Measurements from ENCODE around the gene PIK3CB. TPM values are rescaled to one million over a fixed set of nuclear protein-coding genes. Genes with fewer than 3 reads are reported as not detected.

The PIK3CB gene
- total RNA-seq, 1 donor from 2014 or later: 14.2 TPM

DNA sequence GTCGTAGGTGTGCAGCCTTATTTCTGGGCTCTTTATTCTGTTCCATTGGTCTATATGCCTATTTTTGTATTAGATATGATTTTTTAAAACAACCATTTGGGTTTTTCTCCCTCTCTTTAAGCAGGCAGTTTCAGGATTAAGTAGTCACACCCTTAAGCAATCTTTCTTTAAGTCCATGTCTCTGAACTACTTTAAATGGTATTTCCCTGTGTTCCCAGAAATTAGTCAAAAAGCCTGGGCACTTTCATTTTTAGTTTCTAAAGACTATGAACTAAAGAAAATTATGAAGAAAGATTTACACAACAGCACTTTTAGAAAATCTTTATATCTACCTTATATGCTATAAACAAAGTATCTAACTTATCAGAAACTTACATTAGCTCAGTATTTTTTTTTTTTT is 115.9 kb downstream of the PIK3CB start:
- no peak overlapping the region for H3K27ac Mint-ChIP-seq (ENCODE audit: unreplicated experiment)
- TF ChIP-seq, protein P1, sequence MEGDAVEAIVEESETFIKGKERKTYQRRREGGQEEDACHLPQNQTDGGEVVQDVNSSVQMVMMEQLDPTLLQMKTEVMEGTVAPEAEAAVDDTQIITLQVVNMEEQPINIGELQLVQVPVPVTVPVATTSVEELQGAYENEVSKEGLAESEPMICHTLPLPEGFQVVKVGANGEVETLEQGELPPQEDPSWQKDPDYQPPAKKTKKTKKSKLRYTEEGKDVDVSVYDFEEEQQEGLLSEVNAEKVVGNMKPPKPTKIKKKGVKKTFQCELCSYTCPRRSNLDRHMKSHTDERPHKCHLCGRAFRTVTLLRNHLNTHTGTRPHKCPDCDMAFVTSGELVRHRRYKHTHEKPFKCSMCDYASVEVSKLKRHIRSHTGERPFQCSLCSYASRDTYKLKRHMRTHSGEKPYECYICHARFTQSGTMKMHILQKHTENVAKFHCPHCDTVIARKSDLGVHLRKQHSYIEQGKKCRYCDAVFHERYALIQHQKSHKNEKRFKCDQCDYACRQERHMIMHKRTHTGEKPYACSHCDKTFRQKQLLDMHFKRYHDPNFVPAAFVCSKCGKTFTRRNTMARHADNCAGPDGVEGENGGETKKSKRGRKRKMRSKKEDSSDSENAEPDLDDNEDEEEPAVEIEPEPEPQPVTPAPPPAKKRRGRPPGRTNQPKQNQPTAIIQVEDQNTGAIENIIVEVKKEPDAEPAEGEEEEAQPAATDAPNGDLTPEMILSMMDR (IDR thresholded peaks at IDR 0.05; ENCODE audit: partially characterized antibody, unreplicated experiment): no peak
- H3K4me1 Mint-ChIP-seq (ENCODE audit: low read depth, unreplicated experiment): no peaks in the 10 kb centered on the region
- H3K9me3 Mint-ChIP-seq (ENCODE audit: unreplicated experiment): no peaks in the 10 kb centered on the region
- no peak overlapping the region for H3K4me3 Mint-ChIP-seq (ENCODE audit: unreplicated experiment)
- DNase-seq: no peak
- no peaks in the 10 kb centered on the region for H3K27me3 Mint-ChIP-seq (ENCODE audit: unreplicated experiment)
- no peaks in the 10 kb centered on the region for H3K36me3 Mint-ChIP-seq (ENCODE audit: unreplicated experiment)

DNA sequence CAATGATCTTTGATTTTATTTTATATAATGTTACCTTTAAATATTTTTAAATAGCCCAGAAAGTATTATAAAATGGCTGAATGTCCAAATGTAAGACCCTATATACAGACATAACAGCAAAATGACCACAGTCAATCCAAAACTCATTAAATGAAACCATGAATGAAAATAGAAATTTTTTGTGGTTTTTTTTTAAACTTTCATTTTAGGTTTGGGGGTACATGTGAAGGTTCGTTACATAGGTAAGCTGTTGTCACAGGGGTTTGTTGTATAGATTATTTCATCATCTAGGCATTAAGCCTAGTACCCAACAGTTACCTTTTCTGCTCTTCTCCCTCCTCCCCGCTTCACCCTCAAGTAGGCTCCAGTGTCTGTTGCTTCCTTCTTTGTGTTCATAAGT is 117.4 kb downstream of the PIK3CB start:
- Mint-ChIP-seq H3K36me3 (ENCODE audit: unreplicated experiment) (no peaks in the 10 kb centered on the region), H3K4me1 (ENCODE audit: low read depth, unreplicated experiment) (no peaks in the 10 kb centered on the region), H3K27ac (ENCODE audit: unreplicated experiment) (no peak overlapping the region), H3K9me3 (ENCODE audit: unreplicated experiment) (no peaks in the 10 kb centered on the region), H3K27me3 (ENCODE audit: unreplicated experiment) (no peaks in the 10 kb centered on the region), H3K4me3 (ENCODE audit: unreplicated experiment) (no peak overlapping the region)
- TF ChIP-seq, protein P1 (IDR thresholded peaks at IDR 0.05; ENCODE audit: partially characterized antibody, unreplicated experiment): no peak
- no peak for DNase-seq

DNA sequence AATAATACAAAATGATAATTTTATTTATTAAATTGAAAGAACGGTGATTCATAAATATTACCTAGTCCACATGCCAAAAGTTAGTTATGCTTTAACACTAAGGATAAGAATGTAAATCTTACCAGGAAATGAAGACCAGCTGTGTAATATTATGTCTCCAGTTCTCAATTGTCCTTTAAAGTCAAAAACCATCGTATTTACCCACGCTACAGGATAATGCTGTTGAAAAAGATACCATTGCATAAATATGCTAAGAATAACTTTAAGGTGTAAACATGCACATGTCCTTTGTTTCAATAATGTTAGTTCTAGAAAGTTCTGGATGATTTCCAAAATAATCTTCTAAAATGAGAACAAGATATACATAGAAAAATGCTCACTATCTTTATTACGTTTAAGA is 122.6 kb downstream of the PIK3CB start:
- no peak overlapping the region for H3K4me3 Mint-ChIP-seq (ENCODE audit: unreplicated experiment)
- no peak overlapping the region for H3K27ac Mint-ChIP-seq (ENCODE audit: unreplicated experiment)
- TF ChIP-seq, protein P1 (IDR thresholded peaks at IDR 0.05; ENCODE audit: partially characterized antibody, unreplicated experiment): no peak
- no peaks in the 10 kb centered on the region for H3K4me1 Mint-ChIP-seq (ENCODE audit: low read depth, unreplicated experiment)
- H3K27me3 Mint-ChIP-seq (ENCODE audit: unreplicated experiment): no peaks in the 10 kb centered on the region
- no peaks in the 10 kb centered on the region for H3K9me3 Mint-ChIP-seq (ENCODE audit: unreplicated experiment)
- DNase-seq: no peak
- H3K36me3 Mint-ChIP-seq (ENCODE audit: unreplicated experiment): no peaks in the 10 kb centered on the region

DNA sequence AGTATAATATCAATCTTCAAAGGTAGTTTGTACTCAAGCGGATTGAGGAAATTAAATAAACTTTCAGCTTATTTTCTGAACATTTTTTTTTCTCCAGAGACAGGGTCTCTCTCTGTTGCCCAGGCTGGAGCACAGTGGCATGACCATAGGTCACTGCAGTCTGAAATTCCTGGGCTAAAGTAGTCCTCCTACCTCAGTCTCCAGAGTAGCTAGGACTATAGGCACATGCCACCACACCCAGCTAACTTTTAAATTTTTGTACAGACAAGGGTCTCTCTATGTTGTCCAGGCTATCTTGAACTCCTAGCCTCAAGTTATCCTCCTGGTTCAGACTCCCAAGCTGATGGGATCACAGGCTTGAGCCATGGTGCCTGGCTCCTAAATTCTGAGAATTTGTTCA is 129.1 kb downstream of the PIK3CB start:
- Mint-ChIP-seq H3K4me1 (ENCODE audit: low read depth, unreplicated experiment) (no peaks in the 10 kb centered on the region), H3K36me3 (ENCODE audit: unreplicated experiment) (no peaks in the 10 kb centered on the region), H3K27me3 (ENCODE audit: unreplicated experiment) (no peaks in the 10 kb centered on the region), H3K27ac (ENCODE audit: unreplicated experiment) (no peak overlapping the region), H3K9me3 (ENCODE audit: unreplicated experiment) (no peaks in the 10 kb centered on the region), H3K4me3 (ENCODE audit: unreplicated experiment) (no peak overlapping the region)
- no peak for DNase-seq
- TF ChIP-seq, protein P1 (IDR thresholded peaks at IDR 0.05; ENCODE audit: partially characterized antibody, unreplicated experiment): no peak

- Mint-ChIP-seq H3K27ac (ENCODE audit: unreplicated experiment) (no peak overlapping the region), H3K4me3 (ENCODE audit: unreplicated experiment) (no peak overlapping the region), H3K4me1 (ENCODE audit: low read depth, unreplicated experiment) (peaks cover 4% of the 10 kb centered on the region), H3K36me3 (ENCODE audit: unreplicated experiment) (no peaks in the 10 kb centered on the region), H3K27me3 (ENCODE audit: unreplicated experiment) (no peaks in the 10 kb centered on the region), H3K9me3 (ENCODE audit: unreplicated experiment) (no peaks in the 10 kb centered on the region)
- TF ChIP-seq, protein P1 (IDR thresholded peaks at IDR 0.05; ENCODE audit: partially characterized antibody, unreplicated experiment): no peak
- no peak for DNase-seq
These were observed 137.9 kb downstream of the PIK3CB start for GRCh38 chr3:138696666-138697370.
